NT2/D1 (cell line): ENCODE measurements around the gene KRTAP19-4.

Source experiments
- DNase-seq: peaks from one replicate; pipeline ENCODE4 v3.0.0-alpha.2; 2011; ENCODE audit warnings: low read depth, low spot score
- H3K27me3 ChIP-seq: 2 replicates; pipeline ENCODE4 v1.6.0; 2011; ENCODE audit warnings: mild to moderate bottlenecking; ENCODE audit not compliant: insufficient read length, insufficient read depth
- H3K36me3 ChIP-seq: 2 replicates; pipeline ENCODE4 v1.6.1; 2011; ENCODE audit warnings: mild to moderate bottlenecking, low read length, mixed read lengths; ENCODE audit not compliant: insufficient read depth, insufficient read length
- H3K4me1 ChIP-seq: 2 replicates; pipeline ENCODE4 v1.5.1; 2011; ENCODE audit not compliant: insufficient read depth, insufficient read length
- H3K4me3 ChIP-seq: 2 replicates; pipeline ENCODE4 v1.5.1; 2011; ENCODE audit warnings: low read depth; ENCODE audit not compliant: insufficient read length
- H3K9ac ChIP-seq: 2 replicates; pipeline ENCODE4 v1.6.0; 2011; ENCODE audit warnings: low read depth; ENCODE audit not compliant: insufficient read length
- H3K9me3 ChIP-seq: 2 replicates; pipeline ENCODE4 v1.5.1; 2011; ENCODE audit warnings: mild to moderate bottlenecking, low read length; ENCODE audit not compliant: insufficient read depth
- SUZ12 ChIP-seq: IDR thresholded peaks from 2 replicates; pipeline ENCODE4 v1.6.1; 2011; ENCODE audit not compliant: insufficient read length, insufficient read depth; ENCODE audit errors: extremely low read depth
- YY1 ChIP-seq: IDR thresholded peaks from 2 replicates; pipeline ENCODE4 v1.6.1; 2011; ENCODE audit not compliant: insufficient read length, insufficient read depth
- ZNF274 ChIP-seq: IDR thresholded peaks from 2 replicates; pipeline ENCODE4 v1.6.1; 2011; ENCODE audit warnings: mild to moderate bottlenecking, low read depth, low read length

The KRTAP19-4 gene

DNA sequence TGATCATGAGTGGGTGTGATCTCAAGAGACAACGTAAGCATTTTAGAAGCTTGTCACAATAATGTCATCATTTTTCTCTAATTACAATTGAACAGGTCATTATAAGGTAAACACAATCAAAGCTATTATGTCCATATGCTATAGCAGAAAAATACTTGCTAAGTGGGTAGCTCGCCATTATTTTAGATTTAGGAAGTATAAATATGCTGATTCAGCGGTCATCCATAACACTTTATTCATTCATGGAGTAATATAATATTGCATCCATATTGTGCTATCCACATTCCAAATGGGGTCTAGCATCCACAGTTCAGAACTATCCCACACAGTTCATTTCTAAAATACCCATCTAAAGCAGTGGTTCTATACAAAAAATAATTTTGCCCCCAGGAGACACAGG, 48.5 kb downstream of the KRTAP19-4 start:
- Histone ChIP-seq H3K9me3 (no peaks in the 10 kb centered on the region), H3K27me3 (no peaks in the 10 kb centered on the region), H3K4me3 (no peak overlapping the region), H3K4me1 (no peaks in the 10 kb centered on the region), H3K9ac (no peak overlapping the region), H3K36me3 (no peaks in the 10 kb centered on the region)
- no peak for DNase-seq
- no peak for TF ChIP-seq ZNF274
- no peak for TF ChIP-seq YY1
- no peak for TF ChIP-seq SUZ12

DNA sequence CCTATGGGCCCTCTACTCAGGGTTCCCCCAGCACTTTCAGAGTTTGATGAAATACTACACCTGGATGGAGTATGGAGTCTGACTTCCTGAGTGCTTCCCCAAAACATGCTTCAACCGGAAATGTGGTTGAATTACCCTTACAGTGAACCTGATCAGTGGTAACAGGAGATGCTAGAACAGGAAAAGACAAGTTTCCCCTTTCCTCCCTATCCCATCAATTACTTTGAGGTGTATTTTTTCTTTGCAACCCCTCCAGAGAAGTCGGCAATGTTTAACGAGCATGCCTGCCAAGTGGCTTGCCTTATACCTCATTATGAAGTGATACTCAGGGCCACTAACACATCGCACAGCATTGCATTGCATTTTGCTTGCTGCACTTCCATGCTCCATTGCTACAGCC, 49.9 kb downstream of the KRTAP19-4 start:
- H3K4me3 ChIP-seq, result no peak overlapping the region
- TF ChIP-seq SUZ12, result no peak
- DNase-seq, result no peak
- no peak overlapping the region for H3K9ac ChIP-seq
- no peaks in the 10 kb centered on the region for H3K4me1 ChIP-seq
- H3K27me3 ChIP-seq, result no peaks in the 10 kb centered on the region
- H3K36me3 ChIP-seq, result no peaks in the 10 kb centered on the region
- H3K9me3 ChIP-seq, result no peaks in the 10 kb centered on the region
